Esophagus squamous epithelium (tissue), 4 donors: ENCODE results near the gene SSX2IP.

ENCODE experiments used
- POLR2A ChIP-seq, 4 donors: fragments of 450-650 bp; IDR thresholded peaks; one replicate each; pipeline ENCODE4 v1.6.1; 2017; ENCODE audit warnings: antibody characterized with exemption in 4 of 4, mild to moderate bottlenecking in 4 of 4, moderate library complexity in 3 of 4
- TF ChIP-seq, protein P1 (sequence below), 6 experiments: fragments of 450-650 bp in 4 of 6; fragments of 200-600 bp in 2 of 6; sonication (generic) in 2 of 6; IDR thresholded peaks; one replicate each; pipeline ENCODE4 v1.5.1; 2016 to 2019; ENCODE audit warnings: antibody characterized with exemption in 6 of 6, mild to moderate bottlenecking in 4 of 6, moderate library complexity in 4 of 6

DNA sequence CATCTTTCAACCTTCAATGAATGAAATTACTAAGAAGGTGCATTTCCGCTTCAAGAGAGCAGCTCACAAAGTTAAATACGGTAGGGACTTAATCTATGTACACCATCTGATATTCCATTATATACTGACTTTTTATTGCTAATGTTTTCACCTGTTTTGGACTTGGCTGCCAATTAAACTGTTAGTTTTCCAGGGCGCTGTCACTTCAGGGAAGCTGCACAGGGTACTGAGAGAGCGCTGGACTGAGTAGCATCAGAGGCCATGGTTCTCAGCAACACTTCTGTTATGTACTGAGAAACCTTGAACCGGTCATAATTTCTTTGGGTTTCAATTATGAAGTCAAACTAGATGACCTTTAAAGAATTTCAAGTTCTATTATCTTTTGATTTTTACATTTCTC is 8.2 kb downstream of the SSX2IP start:
- TF ChIP-seq, protein P1, sequence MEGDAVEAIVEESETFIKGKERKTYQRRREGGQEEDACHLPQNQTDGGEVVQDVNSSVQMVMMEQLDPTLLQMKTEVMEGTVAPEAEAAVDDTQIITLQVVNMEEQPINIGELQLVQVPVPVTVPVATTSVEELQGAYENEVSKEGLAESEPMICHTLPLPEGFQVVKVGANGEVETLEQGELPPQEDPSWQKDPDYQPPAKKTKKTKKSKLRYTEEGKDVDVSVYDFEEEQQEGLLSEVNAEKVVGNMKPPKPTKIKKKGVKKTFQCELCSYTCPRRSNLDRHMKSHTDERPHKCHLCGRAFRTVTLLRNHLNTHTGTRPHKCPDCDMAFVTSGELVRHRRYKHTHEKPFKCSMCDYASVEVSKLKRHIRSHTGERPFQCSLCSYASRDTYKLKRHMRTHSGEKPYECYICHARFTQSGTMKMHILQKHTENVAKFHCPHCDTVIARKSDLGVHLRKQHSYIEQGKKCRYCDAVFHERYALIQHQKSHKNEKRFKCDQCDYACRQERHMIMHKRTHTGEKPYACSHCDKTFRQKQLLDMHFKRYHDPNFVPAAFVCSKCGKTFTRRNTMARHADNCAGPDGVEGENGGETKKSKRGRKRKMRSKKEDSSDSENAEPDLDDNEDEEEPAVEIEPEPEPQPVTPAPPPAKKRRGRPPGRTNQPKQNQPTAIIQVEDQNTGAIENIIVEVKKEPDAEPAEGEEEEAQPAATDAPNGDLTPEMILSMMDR (IDR thresholded peaks at IDR 0.05): no peak
- TF ChIP-seq POLR2A (IDR thresholded peaks at IDR 0.05): no peak
